H9 (cell line): ENCODE data around the gene ETV4. TPM values are rescaled to one million over a fixed set of nuclear protein-coding genes. Genes with fewer than 3 reads are reported as not detected.

ENCODE experiments used
- DNase-seq: peaks from one replicate; pipeline ENCODE4 v3.0.0-alpha.2; 2017
- H2AFZ ChIP-seq: one replicate; pipeline ENCODE4 v1.6.1; 2013; ENCODE audit warnings: mild to moderate bottlenecking, low read length, control low read depth, moderate library complexity
- H2AK5ac ChIP-seq: 2 replicates; pipeline ENCODE4 v1.6.1; 2013; ENCODE audit warnings: low read length, control low read depth, mixed read lengths; ENCODE audit not compliant: insufficient read length
- H2BK120ac ChIP-seq: one replicate; pipeline ENCODE4 v1.6.1; 2013; ENCODE audit warnings: low read depth, mild to moderate bottlenecking, low read length, control low read depth, inconsistent platforms; ENCODE audit not compliant: poor library complexity, severe bottlenecking
- H2BK12ac ChIP-seq: 2 replicates; pipeline ENCODE4 v1.6.1; 2013; ENCODE audit warnings: low read length, control low read depth, mixed read lengths, low read depth; ENCODE audit not compliant: insufficient read length
- H2BK15ac ChIP-seq: 2 replicates; pipeline ENCODE4 v1.6.1; 2013; ENCODE audit warnings: low read depth, low read length, control low read depth
- H2BK20ac ChIP-seq: one replicate; pipeline ENCODE4 v1.6.1; 2013; ENCODE audit warnings: low read depth, mild to moderate bottlenecking, low read length, control low read depth, inconsistent platforms; ENCODE audit not compliant: poor library complexity, severe bottlenecking
- H2BK5ac ChIP-seq: 2 replicates; pipeline ENCODE4 v1.6.1; 2013; ENCODE audit warnings: low read length, control low read depth, mixed read lengths; ENCODE audit not compliant: insufficient read length
- H3K14ac ChIP-seq: 2 replicates; pipeline ENCODE4 v1.6.1; 2013; ENCODE audit warnings: low read length, control low read depth; ENCODE audit not compliant: insufficient read depth
- H3K18ac ChIP-seq: 2 replicates; pipeline ENCODE4 v1.6.1; 2013; ENCODE audit warnings: low read depth, mild to moderate bottlenecking, mixed read lengths, low read length, control low read depth; ENCODE audit not compliant: insufficient read length
- H3K23ac ChIP-seq: 2 replicates; pipeline ENCODE4 v1.6.1; 2013; ENCODE audit warnings: low read length, control low read depth, mixed read lengths, low read depth; ENCODE audit not compliant: insufficient read length
- H3K23me2 ChIP-seq: 2 replicates; pipeline ENCODE4 v1.6.1; 2013; ENCODE audit warnings: low read depth, mild to moderate bottlenecking, mixed read lengths, low read length, control low read depth; ENCODE audit not compliant: insufficient read length, poor library complexity, severe bottlenecking
- H3K27ac ChIP-seq: 2 replicates; pipeline ENCODE4 v1.5.1; 2013; ENCODE audit warnings: low read length, control low read depth, mixed read lengths, low read depth; ENCODE audit not compliant: insufficient read length
- H3K27me3 ChIP-seq: 2 replicates; pipeline ENCODE4 v1.6.1; 2013; ENCODE audit warnings: low read length, control low read depth, inconsistent platforms; ENCODE audit not compliant: insufficient read depth
- H3K4ac ChIP-seq: 2 replicates; pipeline ENCODE4 v1.6.1; 2013; ENCODE audit warnings: low read depth, mild to moderate bottlenecking, control low read depth, inconsistent platforms, low read length, moderate library complexity
- H3K4me1 ChIP-seq: 2 replicates; pipeline ENCODE4 v1.6.1; 2013; ENCODE audit warnings: low read length, control low read depth, inconsistent platforms; ENCODE audit not compliant: insufficient read depth
- H3K4me2 ChIP-seq: 2 replicates; pipeline ENCODE4 v1.6.1; 2013; ENCODE audit warnings: low read length, control low read depth, mixed read lengths; ENCODE audit not compliant: insufficient read length, insufficient read depth
- H3K56ac ChIP-seq: 2 replicates; pipeline ENCODE4 v1.6.1; 2013; ENCODE audit warnings: low read depth, mild to moderate bottlenecking, mixed read lengths, low read length, control low read depth; ENCODE audit not compliant: insufficient read length
- H3K79me1 ChIP-seq: 2 replicates; pipeline ENCODE4 v1.6.1; 2013; ENCODE audit warnings: low read depth, mild to moderate bottlenecking, moderate library complexity, low read length, control low read depth, inconsistent platforms; ENCODE audit not compliant: insufficient read depth, poor library complexity, severe bottlenecking
- H3K79me2 ChIP-seq: 2 replicates; pipeline ENCODE4 v1.6.1; 2013; ENCODE audit warnings: low read length, control low read depth, inconsistent platforms; ENCODE audit not compliant: insufficient read depth
- H3K9ac ChIP-seq: 2 replicates; pipeline ENCODE4 v1.6.1; 2013; ENCODE audit warnings: low read length, control low read depth, mixed read lengths; ENCODE audit not compliant: insufficient read length; ENCODE audit errors: extremely low read depth
- H3K9me3 ChIP-seq: one replicate; pipeline ENCODE4 v1.6.1; 2013; ENCODE audit warnings: low read depth, low read length, inconsistent platforms; ENCODE audit not compliant: control insufficient read depth
- H3T11ph ChIP-seq: one replicate; pipeline ENCODE4 v1.6.1; 2013; ENCODE audit warnings: mild to moderate bottlenecking, low read length, control low read depth, inconsistent platforms
- H4K20me1 ChIP-seq: one replicate; pipeline ENCODE4 v1.6.1; 2013; ENCODE audit not compliant: control insufficient read depth, insufficient read length, insufficient read depth
- H4K5ac ChIP-seq: 2 replicates; pipeline ENCODE4 v1.6.1; 2013; ENCODE audit warnings: low read depth, mild to moderate bottlenecking, mixed read lengths, low read length, control low read depth; ENCODE audit not compliant: insufficient read length
- H4K8ac ChIP-seq: replicated peaks from 2 replicates; pipeline ENCODE4 v1.6.1; 2013; ENCODE audit warnings: low read length, control low read depth, mixed read lengths, low read depth; ENCODE audit not compliant: insufficient read length
- H4K91ac ChIP-seq: 2 replicates; pipeline ENCODE4 v1.6.1; 2013; ENCODE audit warnings: low read depth, mild to moderate bottlenecking, moderate library complexity, mixed read lengths, low read length, control low read depth; ENCODE audit not compliant: insufficient read length
- H3K27ac Mint-ChIP-seq, 3 experiments: 2 replicates in 2 of 3; 3 replicates in 1 of 3; pipeline ENCODE4 v1.8.0; 2020 to 2021; ENCODE audit warnings: mixed read lengths in 3 of 3, mild to moderate bottlenecking in 1 of 3, moderate library complexity in 1 of 3
- H3K27me3 Mint-ChIP-seq: 2 replicates; pipeline ENCODE4 v1.8.0; 2021; ENCODE audit warnings: low read depth, mild to moderate bottlenecking, moderate library complexity, mixed read lengths
- H3K36me3 Mint-ChIP-seq, 3 experiments: 2 replicates in 2 of 3; 3 replicates in 1 of 3; pipeline ENCODE4 v1.8.0; 2020 to 2021; ENCODE audit warnings: low read depth in 3 of 3, mixed read lengths in 3 of 3; ENCODE audit not compliant: insufficient read depth in 1 of 3
- H3K4me1 Mint-ChIP-seq, 2 experiments: 2 replicates each; pipeline ENCODE4 v1.8.0; 2020; ENCODE audit warnings: mixed read lengths in 2 of 2
- H3K4me3 Mint-ChIP-seq, 2 experiments: 2 replicates in 1 of 2; 3 replicates in 1 of 2; pipeline ENCODE4 v1.8.0; 2020 to 2021; ENCODE audit warnings: mild to moderate bottlenecking in 2 of 2, mixed read lengths in 2 of 2, moderate library complexity in 1 of 2
- H3K9me3 Mint-ChIP-seq, 2 experiments: 2 replicates in 1 of 2; 3 replicates in 1 of 2; pipeline ENCODE4 v1.8.0; 2020; ENCODE audit warnings: mild to moderate bottlenecking in 2 of 2, mixed read lengths in 2 of 2, moderate library complexity in 1 of 2
- CTCF ChIP-seq: fragments of 200-600 bp; sonication (generic); conservative IDR thresholded peaks from 3 replicates; pipeline ENCODE4 v1.8.0; 2021; ENCODE audit warnings: antibody characterized with exemption, mild to moderate bottlenecking
- WGBS: extraction: QIAGEN DNeasy Blood & Tissue Kit; methylation state at CpG from one replicate; pipeline ENCODE4 v1.1.7; 2013; ENCODE audit warnings: missing lambda C conversion rate, low lambda C conversion rate, mixed read lengths; ENCODE audit not compliant: insufficient read length; ENCODE audit errors: extremely low coverage; 5-methylcytosine and 5-hydroxymethylcytosine counted together
- total RNA-seq: library from RNA; stranded (reverse); gene quantifications from 2 replicates; pipeline ENCODE4 v1.2.1, GENCODE V29; 2021

The ETV4 gene
- total RNA-seq, 1 experiment from 2014 or later: 74.4 TPM

GRCh38 chr17:43556292-43556691 is 10.2 kb upstream of the ETV4 start:
- no peak overlapping the region for H2BK120ac ChIP-seq
- H2BK12ac ChIP-seq: no peak overlapping the region
- H3K27ac ChIP-seq: no peak overlapping the region
- H3K14ac ChIP-seq: no peak overlapping the region
- H4K8ac ChIP-seq: no peak overlapping the region
- H2BK5ac ChIP-seq: no peak overlapping the region
- H3K4me1 ChIP-seq: peaks cover 10% of the 10 kb centered on the region
- no peak for DNase-seq
- H3K9me3 ChIP-seq: no peaks in the 10 kb centered on the region
- no peak overlapping the region for H3K4me3 Mint-ChIP-seq
- peaks cover 13% of the 10 kb centered on the region for H3K27me3 Mint-ChIP-seq
- peaks cover 33% of the 10 kb centered on the region in 2 experiments for H3K4me1 Mint-ChIP-seq
- H3K4ac ChIP-seq: no peak overlapping the region
- no peaks in the 10 kb centered on the region; the same call in 1 of the 2 replicates for H3K27me3 ChIP-seq
- no peak overlapping the region for H3K18ac ChIP-seq
- H3K9me3 Mint-ChIP-seq: peaks cover 0 to 3% of the 10 kb centered on the region in 2 experiments; a peak in 2 of 5 replicates
- no peaks in the 10 kb centered on the region for H3K79me2 ChIP-seq
- no peak overlapping the region for H3K56ac ChIP-seq
- no peak overlapping the region for H4K5ac ChIP-seq
- no peaks in the 10 kb centered on the region for H3K23me2 ChIP-seq
- no peak overlapping the region for H3T11ph ChIP-seq
- H3K9ac ChIP-seq: no peak overlapping the region
- H3K23ac ChIP-seq: no peak overlapping the region
- H3K27ac Mint-ChIP-seq: peak overlapping the region in 1 of 3 experiments; percentile 86; a peak in 2 of 7 replicates
- H4K20me1 ChIP-seq: no peaks in the 10 kb centered on the region
- H3K79me1 ChIP-seq: no peaks in the 10 kb centered on the region
- H4K91ac ChIP-seq: no peak overlapping the region
- no peak overlapping the region for H2AFZ ChIP-seq
- WGBS: no CpG with 5 or more reads among the region's 5 CpGs
- H2AK5ac ChIP-seq: no peak overlapping the region
- H3K36me3 Mint-ChIP-seq: peaks cover 0 to 4% (median 1%) of the 10 kb centered on the region in 3 experiments; a peak in 2 of 7 replicates
- no peak overlapping the region for H2BK20ac ChIP-seq
- no peak overlapping the region for H3K4me2 ChIP-seq
- H2BK15ac ChIP-seq: no peak overlapping the region
- TF ChIP-seq CTCF: no peak
